ENCODE results near the gene KDM5D. TPM values are rescaled to one million over a fixed set of nuclear protein-coding genes. Genes with fewer than 3 reads are reported as not detected.

The KDM5D gene
- total RNA-seq (2014; rRNA removed), result 25.5 and 29.1 TPM in 2 replicates
- 13.4 TPM for polyA plus RNA-seq (2012)

- DNase-seq (ENCODE audit: low read depth), result peak; percentile 75
These were observed at the start of gene KDM5D for GRCh38 chrY:19744381-19745378. KDM5D (minus strand) TSS chrY:19744726; CDS start chrY:19744534, 192 bp downstream.

DNA sequence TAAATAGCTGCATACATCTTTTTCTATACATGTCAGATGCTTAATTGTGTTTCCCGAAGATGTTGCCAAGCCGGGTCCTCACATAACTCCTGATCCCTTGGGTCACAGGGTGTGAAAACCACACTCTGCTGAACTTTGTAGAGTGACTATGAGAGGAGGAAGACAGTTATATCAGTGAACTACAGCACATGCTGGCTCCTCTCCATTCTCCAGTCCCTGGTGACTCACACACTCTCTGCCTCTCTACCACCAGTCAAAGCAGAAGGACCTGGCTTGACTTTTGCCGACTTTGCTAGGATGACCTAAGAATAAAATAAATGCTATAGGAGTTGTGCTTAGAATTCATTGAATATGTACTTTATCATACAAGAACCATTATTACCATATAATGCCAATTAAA is 23.8 kb upstream of the KDM5D start:
- peak; percentile 14 for DNase-seq (ENCODE audit: low read depth)

- peak; percentile 21 for DNase-seq (ENCODE audit: low read depth)
These were observed 1.2 kb downstream of the KDM5D start for GRCh38 chrY:19743331-19743730.

- DNase-seq (ENCODE audit: low read depth), result no peak
These were observed 2.4 kb downstream of the KDM5D start for GRCh38 chrY:19742153-19742552.

DNA sequence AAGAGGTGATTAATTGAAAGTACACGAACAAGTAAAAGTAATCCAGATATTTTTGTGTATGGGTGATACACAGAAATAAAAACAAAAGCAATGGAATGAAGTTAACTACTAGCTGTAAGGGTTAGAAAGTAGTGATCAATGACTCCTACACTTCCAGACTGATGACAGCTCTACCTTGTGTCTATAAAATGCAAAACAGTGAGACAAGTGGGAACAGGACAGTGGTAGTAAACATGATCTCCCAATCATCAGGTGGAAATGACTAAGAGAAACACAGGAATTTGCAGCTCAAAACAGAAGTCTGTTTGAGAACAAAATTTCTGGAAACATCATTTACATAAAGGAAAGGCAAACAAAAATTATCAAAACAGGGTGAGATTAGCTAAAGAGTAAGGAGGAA is 10.1 kb downstream of the KDM5D start:
- no peak for DNase-seq (ENCODE audit: low read depth)

DNA sequence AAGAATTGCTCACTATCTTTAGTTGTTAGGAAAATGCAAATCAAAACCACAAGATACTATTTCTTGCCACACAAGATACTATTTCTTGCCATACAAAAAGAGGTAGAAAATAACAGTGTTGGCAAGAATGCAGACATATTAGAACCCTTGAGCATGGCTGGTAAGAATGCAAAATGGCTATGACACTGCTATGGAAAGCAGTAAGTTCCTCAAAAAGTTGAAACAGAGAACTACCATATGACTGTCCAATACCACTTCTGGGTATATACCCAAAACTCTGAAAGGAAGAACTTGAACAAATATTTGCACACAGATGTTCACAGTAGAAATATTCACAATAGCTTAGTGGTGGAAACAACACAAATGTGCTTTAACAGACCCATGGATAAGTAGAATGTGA is 26.6 kb downstream of the KDM5D start:
- DNase-seq (ENCODE audit: low read depth), result no peak

- DNase-seq (ENCODE audit: low read depth), result no peak
These were observed 27.4 kb downstream of the KDM5D start for GRCh38 chrY:19717146-19717545.

GRCh38 chrY:19715226-19715625 is 29.3 kb downstream of the KDM5D start:
- DNase-seq (ENCODE audit: low read depth), result no peak

DNA sequence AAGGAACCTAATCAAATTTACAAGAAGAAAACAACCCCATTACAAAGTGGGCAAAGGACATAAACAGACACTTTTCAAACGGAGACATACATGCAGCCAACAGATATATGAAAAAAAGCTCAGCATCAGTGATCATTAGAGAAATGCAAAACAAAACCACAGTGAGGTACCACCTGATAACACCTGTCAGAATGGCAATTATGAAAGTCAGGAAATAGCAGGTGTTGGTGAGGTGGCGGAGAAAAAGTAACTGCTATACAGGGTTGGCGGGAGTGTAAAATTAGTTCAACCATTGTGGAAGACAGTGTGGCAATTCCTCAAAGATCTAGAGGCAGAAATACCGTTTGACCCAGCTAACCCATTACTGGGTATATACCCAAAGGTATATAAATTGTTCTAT is 31.1 kb downstream of the KDM5D start:
- DNase-seq (ENCODE audit: low read depth), result no peak

DNA sequence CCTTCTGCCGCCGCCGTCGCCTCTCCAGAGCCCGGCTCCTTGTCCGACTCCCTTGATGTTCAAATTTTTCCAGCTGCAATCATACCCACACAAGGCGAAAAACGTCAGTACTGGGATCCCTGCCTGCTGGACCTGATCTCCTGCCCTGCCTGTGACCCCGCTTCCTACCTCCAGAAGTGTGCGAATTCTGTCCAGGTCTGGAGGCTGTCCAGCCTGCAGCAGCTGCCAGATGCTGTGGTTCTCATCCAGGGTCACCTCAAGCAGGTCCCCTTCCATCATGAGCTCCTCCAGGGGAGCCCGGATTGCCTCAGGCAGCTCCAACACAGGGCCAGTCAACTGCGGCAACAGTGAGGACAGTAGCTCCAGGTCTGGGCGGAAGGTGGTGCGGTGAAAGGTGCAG is 38.3 kb downstream of the KDM5D start:
- no peak for DNase-seq (ENCODE audit: low read depth)

- no peak for DNase-seq (ENCODE audit: low read depth)
These were observed 46.0 kb downstream of the KDM5D start for GRCh38 chrY:19698495-19698894.

GRCh38 chrY:19680821-19681220 is 63.7 kb downstream of the KDM5D start:
- no peak for DNase-seq (ENCODE audit: low read depth)
